ENCODE results near the gene POLR2A. TPM values are rescaled to one million over a fixed set of nuclear protein-coding genes. Genes with fewer than 3 reads are reported as not detected.

The POLR2A gene
- total RNA-seq, 1 donor from 2014 or later = 101 TPM

GRCh38 chr17:7538891-7539545, 54.9 kb downstream of the POLR2A start:
- no peak for DNase-seq
- Histone ChIP-seq H3K9me3 (peaks cover 4% of the 10 kb centered on the region), H3K4me3 (no peak overlapping the region), H3K27ac (no peak overlapping the region), H3K27me3 (ENCODE audit: low read depth) (no peaks in the 10 kb centered on the region), H3K4me1 (no peaks in the 10 kb centered on the region), H3K36me3 (no peaks in the 10 kb centered on the region)
- TF ChIP-seq CTCF (IDR thresholded peaks at IDR 0.05) = no peak
- ATAC-seq = no peak
- intact Hi-C loops (cut with DNase I) = no loop called here

GRCh38 chr17:7541074-7541621, 57.0 kb downstream of the POLR2A start:
- ATAC-seq (no peak), DNase-seq (no peak)
- Histone ChIP-seq H3K36me3 (no peaks in the 10 kb centered on the region), H3K27ac (no peak overlapping the region), H3K27me3 (ENCODE audit: low read depth) (no peaks in the 10 kb centered on the region), H3K4me3 (no peak overlapping the region), H3K9me3 (peaks cover 4% of the 10 kb centered on the region), H3K4me1 (no peaks in the 10 kb centered on the region)
- intact Hi-C loops (cut with DNase I) = no loop called here
- TF ChIP-seq CTCF (IDR thresholded peaks at IDR 0.05) = no peak

GRCh38 chr17:7544911-7545310, 60.7 kb downstream of the POLR2A start:
- Histone ChIP-seq H3K4me1 (peaks cover 11% of the 10 kb centered on the region), H3K9me3 (no peaks in the 10 kb centered on the region), H3K27ac (no peak overlapping the region), H3K36me3 (no peaks in the 10 kb centered on the region), H3K4me3 (no peak overlapping the region), H3K27me3 (ENCODE audit: low read depth) (no peaks in the 10 kb centered on the region)
- ATAC-seq (no peak), DNase-seq (no peak)
- intact Hi-C loops (cut with DNase I) = no loop called here
- TF ChIP-seq CTCF (IDR thresholded peaks at IDR 0.05) = no peak

GRCh38 chr17:7548585-7549400, 64.6 kb downstream of the POLR2A start, which contains the start of gene TNFSF12:
TNFSF12 (plus strand) TSS chr17:7549058; CDS start chr17:7549154, 96 bp downstream.
- DNase-seq = peak; percentile 84
- Histone ChIP-seq H3K9me3 (no peaks in the 10 kb centered on the region), H3K36me3 (peaks cover 8% of the 10 kb centered on the region), H3K4me3 (peak within 1 kb of the TSS; percentile 83), H3K27me3 (ENCODE audit: low read depth) (no peaks in the 10 kb centered on the region), H3K4me1 (peaks cover 27% of the 10 kb centered on the region), H3K27ac (peak within 1 kb of the TSS; percentile 92)
- ATAC-seq = peak; percentile 82 to 87
- TF ChIP-seq CTCF (IDR thresholded peaks at IDR 0.05) = peak; percentile 19
- intact Hi-C loops (cut with DNase I) = no loop called here

Other genes starting within 250 kb of the POLR2A start
- gene DVL2, start 249.8 kb upstream of the POLR2A start, total RNA-seq = 46.4 TPM
- 33.9 TPM for gene PHF23, start 244.9 kb upstream of the POLR2A start, total RNA-seq
- gene GABARAP, start 241.9 kb upstream of the POLR2A start, total RNA-seq = 587 TPM
- 140 TPM for gene CTDNEP1, start 232.6 kb upstream of the POLR2A start, total RNA-seq
- 33.2 TPM for gene ELP5, start 232.2 kb upstream of the POLR2A start, total RNA-seq
- gene CLDN7, start 221.9 kb upstream of the POLR2A start, total RNA-seq = 98.7 TPM
- 1.1 TPM for gene SLC2A4, start 202.6 kb upstream of the POLR2A start, total RNA-seq
- 0.41 TPM for gene YBX2, start 189.7 kb upstream of the POLR2A start, total RNA-seq
- 216 TPM for gene EIF5A, start 176.7 kb upstream of the POLR2A start, total RNA-seq
- 66.6 TPM for gene GPS2, start 169.0 kb upstream of the POLR2A start, total RNA-seq
- 35.2 TPM for gene NEURL4, start 155.0 kb upstream of the POLR2A start, total RNA-seq
- 26.5 TPM for gene ACAP1, start 147.8 kb upstream of the POLR2A start, total RNA-seq
- 11.0 TPM for gene KCTD11, start 132.2 kb upstream of the POLR2A start, total RNA-seq
- not detected for gene TMEM95, start 129.2 kb upstream of the POLR2A start, total RNA-seq
- gene TNK1, start 103.3 kb upstream of the POLR2A start, total RNA-seq = 4.1 TPM
- gene PLSCR3, start 89.8 kb upstream of the POLR2A start, total RNA-seq = 27.1 TPM
- gene TMEM256, start 80.3 kb upstream of the POLR2A start, total RNA-seq = 51.2 TPM
- 9.5 TPM for gene NLGN2, start 76.5 kb upstream of the POLR2A start, total RNA-seq
- gene SPEM1, start 64.0 kb upstream of the POLR2A start, total RNA-seq = not detected
- not detected for gene SPEM2, start 58.8 kb upstream of the POLR2A start, total RNA-seq
- not detected for gene SPEM3, start 55.5 kb upstream of the POLR2A start, total RNA-seq
- 8.1 TPM for gene TMEM102, start 48.9 kb upstream of the POLR2A start, total RNA-seq
- 1.2 TPM for gene FGF11, start 44.9 kb upstream of the POLR2A start, total RNA-seq
- 8.4 TPM for gene CHRNB1, start 39.3 kb upstream of the POLR2A start, total RNA-seq
- gene ZBTB4, start 4.7 kb upstream of the POLR2A start, total RNA-seq = 79.0 TPM
- gene SLC35G6, start 2.9 kb upstream of the POLR2A start, total RNA-seq = not detected
- gene TNFSF12, start 64.7 kb downstream of the POLR2A start, total RNA-seq = 91.3 TPM
- gene TNFSF13, start 74.4 kb downstream of the POLR2A start, total RNA-seq = 161 TPM
- 87.0 TPM for gene SENP3, start 77.6 kb downstream of the POLR2A start, total RNA-seq
- gene CD68, start 95.3 kb downstream of the POLR2A start, total RNA-seq = 667 TPM
- 55.3 TPM for gene MPDU1, start 99.5 kb downstream of the POLR2A start, total RNA-seq
- 0.47 TPM for gene SOX15, start 105.7 kb downstream of the POLR2A start, total RNA-seq
- gene FXR2, start 130.5 kb downstream of the POLR2A start, total RNA-seq = 36.0 TPM
- gene SAT2, start 143.5 kb downstream of the POLR2A start, total RNA-seq = 86.3 TPM
- not detected for gene SHBG, start 145.8 kb downstream of the POLR2A start, total RNA-seq
- 3.1 TPM for gene ATP1B2, start 166.6 kb downstream of the POLR2A start, total RNA-seq
- gene TP53, start 203.1 kb downstream of the POLR2A start, total RNA-seq = 34.8 TPM
- 8.3 TPM for gene WRAP53, start 204.1 kb downstream of the POLR2A start, total RNA-seq
- gene EFNB3, start 220.8 kb downstream of the POLR2A start, total RNA-seq = 1.6 TPM
- gene DNAH2, start 233.4 kb downstream of the POLR2A start, total RNA-seq = 6.2 TPM

Data from lower lobe of right lung (tissue), 2 donors.